Stimulated activated naive CD4-positive, alpha-beta T cell (primary cell): ENCODE measurements around the gene AKR7A3.
"Not testable (repeated sequence)": the region's sequence is repeated elsewhere in the genome, so short reads cannot be mapped to it uniquely, and the experiment has no call there.

Experiments
- DNase-seq, 6 experiments: peaks; one replicate each; lab custom pipeline; 2025; lab: John Stamatoyannopoulos, UW

Gene AKR7A3

DNA sequence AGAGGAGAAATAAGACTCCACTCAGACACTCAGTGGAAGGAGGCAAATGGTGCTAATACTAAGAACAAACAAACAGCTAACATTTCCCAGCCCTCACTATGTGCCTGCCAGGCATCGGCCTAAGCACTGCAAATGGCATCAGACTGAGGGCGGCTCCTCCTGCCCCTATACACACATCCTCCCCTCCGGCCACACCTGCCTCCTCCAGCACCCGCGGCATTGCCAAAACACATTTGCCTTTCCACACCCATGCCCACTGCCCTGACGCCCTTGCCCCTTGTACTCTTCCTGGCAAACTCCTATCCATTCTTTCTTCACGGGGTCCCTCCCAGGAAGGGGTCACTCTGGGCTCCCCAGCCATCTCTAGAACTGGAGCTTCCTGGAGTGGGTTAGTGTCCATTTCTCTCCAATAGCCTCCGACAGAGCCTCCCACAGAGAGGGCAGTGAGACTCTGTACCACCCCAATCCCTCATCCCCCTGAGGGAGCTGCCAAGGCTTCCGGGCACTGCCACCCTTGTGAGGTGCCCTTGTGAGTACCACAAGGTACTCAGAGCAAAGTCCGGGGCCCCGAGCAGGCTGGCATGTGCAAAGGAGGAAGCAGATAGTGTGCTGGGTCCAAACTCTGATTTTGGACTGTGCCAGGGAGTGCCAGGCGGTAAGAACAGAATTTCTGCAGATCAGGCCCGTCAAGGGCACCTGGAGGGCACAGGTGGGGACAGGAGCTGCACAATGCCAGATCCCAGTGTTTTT lies 959 bp downstream of the AKR7A3 start:
- no peak for DNase-seq

- not testable (repeated sequence) for DNase-seq
Observed at GRCh38 chr1:19285807-19286206, 2.8 kb downstream of the AKR7A3 start.

- not testable (repeated sequence) for DNase-seq
Observed at GRCh38 chr1:19285366-19285765, 3.2 kb downstream of the AKR7A3 start.

GRCh38 chr1:19284881-19285280 lies 3.7 kb downstream of the AKR7A3 start:
- no peak for DNase-seq

DNA sequence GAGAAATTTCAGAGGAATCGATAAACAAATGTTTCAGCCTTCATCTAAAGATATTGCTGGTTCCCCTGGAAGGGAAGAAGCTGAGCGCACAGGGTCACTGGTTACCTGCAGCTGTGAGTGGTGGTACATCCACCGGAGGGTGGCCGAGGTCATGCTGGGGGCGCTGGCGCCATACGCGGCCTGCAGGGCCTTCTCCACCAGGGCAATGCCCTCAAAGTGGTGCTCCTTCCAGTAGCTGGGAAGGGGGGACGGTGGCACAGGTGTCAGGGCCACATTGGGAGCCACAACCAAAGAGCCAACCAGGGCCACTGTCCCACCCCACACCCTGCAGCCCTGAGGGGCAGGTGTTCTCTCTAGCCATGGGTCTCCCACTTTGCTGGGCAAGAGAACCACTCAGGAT lies 4.7 kb downstream of the AKR7A3 start:
- no peak for DNase-seq

DNA sequence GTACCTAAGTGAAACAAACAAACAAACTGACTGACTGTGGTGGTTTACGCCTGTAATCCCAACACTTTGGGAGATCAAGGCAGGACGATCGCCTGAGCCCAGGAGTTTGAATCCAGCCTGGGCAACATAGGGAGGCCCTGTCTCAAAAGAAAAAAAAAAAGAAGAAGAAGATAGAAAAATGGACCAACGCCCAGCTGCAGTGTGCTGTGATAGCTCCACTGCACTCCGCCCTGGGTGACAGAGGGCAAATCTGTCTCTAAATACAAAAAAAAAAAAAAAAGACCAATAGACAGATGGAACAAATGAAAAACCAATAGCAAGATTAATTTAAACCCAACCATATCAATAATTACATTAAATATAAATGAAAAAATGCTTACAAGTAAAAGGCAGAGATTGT lies 13.9 kb downstream of the AKR7A3 start:
- DNase-seq, result no peak

- not testable (repeated sequence) for DNase-seq
Observed at GRCh38 chr1:19273844-19274531, 14.6 kb downstream of the AKR7A3 start.

GRCh38 chr1:19273106-19273843 lies 15.3 kb downstream of the AKR7A3 start:
- no peak for DNase-seq

- DNase-seq, result no peak
Observed at GRCh38 chr1:19272064-19272463, 16.5 kb downstream of the AKR7A3 start.

GRCh38 chr1:19270343-19270730 lies 18.2 kb downstream of the AKR7A3 start:
- DNase-seq, result not testable (repeated sequence)

DNA sequence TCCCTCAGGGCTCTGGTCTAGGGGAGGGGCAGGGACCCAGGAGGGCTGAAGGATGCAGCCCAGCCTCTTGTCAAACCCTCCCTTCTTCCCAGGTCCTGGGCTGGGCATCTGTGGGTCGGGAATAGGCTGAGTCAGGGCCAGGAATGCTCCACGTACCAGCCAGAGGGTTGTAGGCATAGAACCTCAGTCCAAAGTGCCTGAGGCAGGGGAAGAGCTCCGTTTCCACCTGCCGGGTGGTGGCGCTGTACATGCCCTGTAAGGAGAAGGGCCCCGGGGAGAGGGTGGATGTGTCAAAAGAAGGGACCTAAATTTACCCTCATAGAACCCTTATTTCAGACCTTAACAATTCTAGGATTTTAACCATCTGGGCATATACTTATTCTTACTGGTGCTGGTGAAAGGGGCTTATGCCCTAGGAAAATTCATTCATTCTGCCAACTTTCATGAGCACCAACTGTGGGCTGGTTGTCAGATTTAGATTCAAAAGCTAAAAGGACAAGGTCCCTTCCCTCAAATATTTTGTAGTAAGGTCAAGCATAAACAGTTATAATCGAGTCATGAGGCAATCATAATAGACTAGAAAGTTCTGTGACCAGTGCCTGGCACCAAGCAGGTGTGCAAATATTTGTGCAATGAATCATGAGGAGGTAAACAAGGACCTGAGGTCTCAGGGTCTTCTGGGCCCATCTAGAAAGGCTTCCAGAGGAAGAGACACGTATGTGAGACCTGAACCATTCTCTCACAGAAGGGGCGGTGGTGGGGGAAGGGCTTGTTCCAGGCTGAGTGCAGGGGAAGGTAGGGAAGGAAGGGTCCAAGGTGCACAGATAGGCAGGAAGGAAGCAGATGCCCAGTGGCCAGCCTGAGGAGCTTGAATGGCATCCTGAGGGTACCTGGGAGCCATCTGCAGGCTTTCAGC lies 18.9 kb downstream of the AKR7A3 start:
- DNase-seq, result not testable (repeated sequence)

DNA sequence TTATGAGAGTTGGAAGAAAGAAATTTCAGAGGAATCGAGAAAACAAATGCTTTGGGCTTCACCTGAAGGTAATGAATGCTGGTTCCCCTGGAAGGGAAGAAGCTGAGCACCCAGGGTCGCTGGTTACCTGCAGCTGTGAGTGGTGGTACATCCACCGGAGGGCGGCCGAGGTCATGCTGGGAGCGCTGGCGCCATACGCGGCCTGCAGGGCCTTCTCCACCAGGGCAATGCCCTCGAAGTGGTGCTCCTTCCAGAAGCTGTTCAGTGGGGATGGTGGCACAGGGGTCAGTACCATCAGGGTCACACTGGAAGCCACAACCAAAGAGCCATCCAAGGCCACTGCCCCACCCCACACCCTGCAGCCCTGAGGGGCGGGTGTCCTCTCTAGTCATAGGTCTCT lies 20.1 kb downstream of the AKR7A3 start:
- no peak for DNase-seq

DNA sequence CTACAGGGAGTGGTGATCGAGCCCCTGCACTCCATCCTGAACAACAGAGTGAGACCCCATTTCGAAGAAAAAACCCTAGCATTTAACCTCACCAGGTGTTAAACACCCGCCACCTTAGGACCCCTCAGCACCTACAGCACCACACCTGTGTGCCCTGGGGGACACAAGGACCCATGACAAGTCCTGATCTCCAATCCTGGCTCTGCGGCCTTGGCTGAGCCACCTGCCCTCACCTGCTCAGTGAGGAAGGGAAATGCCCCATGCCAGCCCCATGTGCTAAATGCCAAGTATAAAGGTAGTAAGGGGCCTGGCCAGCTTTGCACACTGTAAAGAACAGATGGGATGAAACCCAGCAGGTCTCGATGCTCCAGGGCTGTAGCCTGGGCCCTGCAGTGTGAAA lies 25.8 kb downstream of the AKR7A3 start:
- no peak for DNase-seq

DNA sequence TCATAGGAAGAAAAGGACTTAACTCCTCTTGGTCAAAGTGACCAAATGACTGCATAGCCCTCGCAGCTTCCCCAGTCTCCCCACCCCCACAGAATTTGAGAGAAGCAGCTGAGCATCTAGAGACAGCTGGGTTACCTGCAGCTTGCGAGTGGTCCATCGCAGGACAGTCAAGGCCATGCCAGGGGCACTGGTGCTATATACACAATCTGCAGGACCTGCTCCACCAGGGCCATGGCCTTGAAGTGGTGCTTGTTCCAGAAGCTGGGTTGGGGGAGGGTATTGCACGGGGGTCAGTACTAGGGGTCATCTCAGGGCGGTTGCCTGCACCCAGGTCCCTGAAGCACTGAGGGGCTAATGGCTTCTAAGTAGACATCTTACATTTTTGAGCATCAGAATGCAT lies 26.5 kb downstream of the AKR7A3 start:
- no peak for DNase-seq

DNA sequence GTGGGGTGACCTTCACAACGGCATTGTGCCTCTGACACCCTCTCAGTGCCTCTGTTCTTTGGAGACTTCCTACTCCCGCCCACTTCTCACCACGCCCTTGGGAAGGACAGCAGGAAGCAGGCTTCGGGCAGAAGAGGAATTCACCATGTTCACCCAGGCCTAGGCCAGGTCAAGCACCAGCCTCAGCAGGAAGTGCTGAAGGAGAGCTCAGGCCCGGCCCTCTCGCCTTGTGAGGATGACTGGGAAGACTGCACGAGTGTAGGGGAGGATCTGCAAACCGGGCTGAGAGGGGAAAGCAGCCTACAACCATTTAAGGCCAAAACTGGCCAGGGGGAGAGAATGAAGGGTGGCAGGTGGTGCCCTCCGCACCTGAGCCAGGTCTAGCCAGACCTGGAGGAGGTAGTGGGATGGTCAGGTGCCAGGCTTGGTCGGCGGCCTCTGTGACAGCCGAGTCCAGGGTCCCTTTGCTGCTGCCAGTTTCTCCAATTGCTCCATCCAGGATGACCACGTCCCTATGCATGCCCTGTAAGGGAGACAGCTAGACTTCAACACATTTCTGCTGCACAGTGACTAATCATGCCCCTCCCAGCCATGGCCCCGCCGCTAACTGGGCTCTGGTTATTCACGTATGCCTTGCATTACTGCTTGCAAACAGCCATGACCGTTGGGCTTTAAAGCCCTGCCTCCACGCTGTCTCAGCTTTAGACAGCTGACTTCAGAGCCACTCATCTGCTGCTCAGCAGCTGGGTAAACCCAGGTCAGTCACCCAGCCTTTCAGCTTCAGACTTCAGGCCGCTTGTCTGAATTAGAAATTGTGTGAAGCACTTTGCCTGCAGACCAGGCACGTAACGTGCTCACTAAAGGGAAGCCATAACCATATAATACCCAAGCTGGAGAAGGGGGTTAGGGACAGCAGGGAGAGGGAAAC lies 28.1 kb downstream of the AKR7A3 start:
- DNase-seq, result peak in 1 of 6 experiments; percentile 1

- no peak for DNase-seq
Observed at GRCh38 chr1:19258353-19258752, 30.2 kb downstream of the AKR7A3 start.

DNA sequence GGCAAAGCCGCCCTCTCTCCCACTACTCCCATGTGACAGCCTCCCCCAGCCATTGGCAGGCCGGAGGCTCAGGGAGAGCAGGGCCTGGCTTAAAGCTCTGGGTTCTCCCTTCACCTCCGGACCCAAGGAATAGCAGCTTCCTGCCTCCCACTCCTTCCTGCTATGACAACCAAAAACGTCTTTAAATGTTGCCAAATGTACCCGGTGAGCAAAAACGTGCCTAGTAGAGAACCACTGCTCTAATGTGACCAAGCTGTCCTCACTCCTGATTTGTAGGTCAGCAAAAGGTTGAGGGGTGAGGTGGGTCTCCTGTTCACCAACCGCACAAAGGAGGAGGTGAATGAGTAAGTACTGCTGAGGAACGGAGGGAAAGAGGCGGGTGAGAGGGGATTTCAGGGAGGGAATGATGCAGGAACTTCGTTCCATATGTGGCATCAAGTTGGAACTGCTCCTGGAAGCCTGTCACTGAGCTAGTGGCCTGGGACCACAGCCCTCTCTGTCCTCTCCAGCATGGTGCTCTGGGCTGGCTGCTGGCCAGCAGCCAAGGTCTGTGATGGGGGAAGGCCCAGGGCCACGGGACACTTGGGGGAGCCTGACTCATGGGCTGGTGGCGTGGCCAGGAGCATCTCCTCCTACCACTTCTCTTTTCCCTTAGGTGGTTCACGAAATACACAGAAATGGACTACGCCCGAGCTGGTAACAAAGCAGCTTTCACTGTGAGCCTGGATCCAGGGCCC lies 31.2 kb downstream of the AKR7A3 start:
- DNase-seq, result no peak

- not testable (repeated sequence) for DNase-seq
Observed at GRCh38 chr1:19256301-19256700, 32.3 kb downstream of the AKR7A3 start.

GRCh38 chr1:19255288-19255687 lies 33.3 kb downstream of the AKR7A3 start:
- DNase-seq, result no peak

- no peak for DNase-seq
Observed at GRCh38 chr1:19254416-19254815, 34.2 kb downstream of the AKR7A3 start.
